Skin epidermis (tissue), 12 donors: ENCODE measurements around the gene NOS3.

Experiments used
- H3K27ac ChIP-seq, 21 experiments: fragments of 200-600 bp; sonication (generic) in 11 of 21; one replicate each; pipeline ENCODE4 v1.5.0; 2020; ENCODE audit warnings: mild to moderate bottlenecking in 3 of 21, inconsistent platforms in 2 of 21, moderate library complexity in 2 of 21
- H3K4me3 ChIP-seq, 7 experiments: fragments of 200-600 bp; sonication (generic) in 2 of 7; one replicate each; pipeline ENCODE4 v1.5.0; 2020; ENCODE audit warnings: inconsistent platforms in 2 of 7, mild to moderate bottlenecking in 2 of 7, moderate library complexity in 1 of 7

The NOS3 gene

GRCh38 chr7:151043959-151044358 is 53.1 kb downstream of the NOS3 start:
- Histone ChIP-seq H3K4me3 (no peak overlapping the region), H3K27ac (no peak overlapping the region)

- Histone ChIP-seq H3K4me3 (no peak overlapping the region), H3K27ac (no peak overlapping the region)
Observed at GRCh38 chr7:151045262-151045661, 54.4 kb downstream of the NOS3 start.

GRCh38 chr7:151045967-151046366 is 55.1 kb downstream of the NOS3 start:
- no peak overlapping the region for H3K27ac ChIP-seq

GRCh38 chr7:151046603-151047573 is 56.1 kb downstream of the NOS3 start:
- Histone ChIP-seq H3K4me3 (no peak overlapping the region), H3K27ac (no peak overlapping the region)

More at GRCh38 chr7:151045967-151046366, 55.1 kb downstream of the NOS3 start:
- H3K4me3 ChIP-seq: no peak overlapping the region

GRCh38 chr7:151047976-151048815 is 57.4 kb downstream of the NOS3 start, which contains the start of gene ASIC3:
Gene ASIC3, plus strand, starts transcription at chr7:151048531. Its CDS starts 355 bp downstream, at chr7:151048886.
- H3K4me3 ChIP-seq: no peak within 1 kb of the TSS
- H3K27ac ChIP-seq: no peak within 1 kb of the TSS

GRCh38 chr7:151048911-151049463 is 58.2 kb downstream of the NOS3 start:
- H3K27ac ChIP-seq: no peak overlapping the region
- no peak overlapping the region for H3K4me3 ChIP-seq

GRCh38 chr7:151051108-151051507 is 60.3 kb downstream of the NOS3 start:
- H3K27ac ChIP-seq: no peak overlapping the region
- H3K4me3 ChIP-seq: no peak overlapping the region

GRCh38 chr7:151053096-151053495 is 62.3 kb downstream of the NOS3 start:
- no peak overlapping the region for H3K4me3 ChIP-seq
- no peak overlapping the region for H3K27ac ChIP-seq

- no peak overlapping the region for H3K4me3 ChIP-seq
- H3K27ac ChIP-seq: no peak overlapping the region
Observed at GRCh38 chr7:151053751-151054150, 62.9 kb downstream of the NOS3 start.

GRCh38 chr7:151056283-151056665 is 65.5 kb downstream of the NOS3 start:
- no peak overlapping the region for H3K27ac ChIP-seq
- H3K4me3 ChIP-seq: no peak overlapping the region

GRCh38 chr7:151056666-151057505 is 66.1 kb downstream of the NOS3 start:
- Histone ChIP-seq H3K4me3 (peak overlapping the region; percentile 61 to 95 (median 76)), H3K27ac (peak overlapping the region in 16 of 21 experiments; percentile 1 to 98 (median 90))

GRCh38 chr7:151057506-151057988 is 66.7 kb downstream of the NOS3 start, which contains the start of gene CDK5:
Gene CDK5, minus strand, starts transcription at chr7:151057897. Its CDS starts 49 bp downstream, at chr7:151057848.
- Histone ChIP-seq H3K4me3 (peak within 1 kb of the TSS; percentile 61 to 95 (median 76)), H3K27ac (peak within 1 kb of the TSS; percentile 27 to 98 (median 92))

- Histone ChIP-seq H3K4me3 (peak overlapping the region; percentile 61 to 95 (median 76)), H3K27ac (peak overlapping the region; percentile 27 to 98 (median 92))
Observed at GRCh38 chr7:151057989-151058780, 67.4 kb downstream of the NOS3 start.

GRCh38 chr7:151058781-151059366 is 68.1 kb downstream of the NOS3 start:
- Histone ChIP-seq H3K27ac (peak overlapping the region; percentile 50 to 98 (median 92)), H3K4me3 (peak overlapping the region; percentile 61 to 95 (median 76))

GRCh38 chr7:151059367-151060112 is 68.7 kb downstream of the NOS3 start, which contains the start of gene SLC4A2:
Gene SLC4A2, plus strand, starts transcription at chr7:151059589. Its CDS starts 2,399 bp downstream, at chr7:151061988.
- H3K27ac ChIP-seq: peak within 1 kb of the TSS; percentile 79 to 98 (median 92)
- peak within 1 kb of the TSS; percentile 61 to 95 (median 76) for H3K4me3 ChIP-seq

GRCh38 chr7:151060113-151060415 is 69.2 kb downstream of the NOS3 start:
- Histone ChIP-seq H3K27ac (peak overlapping the region; percentile 79 to 98 (median 92)), H3K4me3 (peak overlapping the region; percentile 61 to 95 (median 76))
